SKM-1 treated with dmso at 0.1 percent for 144 hours (cell line): ENCODE data around the gene PLEKHB2.
"Not testable (repeated sequence)": the region's sequence is repeated elsewhere in the genome, so short reads cannot be mapped to it uniquely, and the experiment has no call there.

Experiments used
- DNase-seq: peaks from one replicate; lab custom pipeline; 2025; ENCODE audit not compliant: unreplicated experiment; lab: John Stamatoyannopoulos, UW

Gene PLEKHB2

DNA sequence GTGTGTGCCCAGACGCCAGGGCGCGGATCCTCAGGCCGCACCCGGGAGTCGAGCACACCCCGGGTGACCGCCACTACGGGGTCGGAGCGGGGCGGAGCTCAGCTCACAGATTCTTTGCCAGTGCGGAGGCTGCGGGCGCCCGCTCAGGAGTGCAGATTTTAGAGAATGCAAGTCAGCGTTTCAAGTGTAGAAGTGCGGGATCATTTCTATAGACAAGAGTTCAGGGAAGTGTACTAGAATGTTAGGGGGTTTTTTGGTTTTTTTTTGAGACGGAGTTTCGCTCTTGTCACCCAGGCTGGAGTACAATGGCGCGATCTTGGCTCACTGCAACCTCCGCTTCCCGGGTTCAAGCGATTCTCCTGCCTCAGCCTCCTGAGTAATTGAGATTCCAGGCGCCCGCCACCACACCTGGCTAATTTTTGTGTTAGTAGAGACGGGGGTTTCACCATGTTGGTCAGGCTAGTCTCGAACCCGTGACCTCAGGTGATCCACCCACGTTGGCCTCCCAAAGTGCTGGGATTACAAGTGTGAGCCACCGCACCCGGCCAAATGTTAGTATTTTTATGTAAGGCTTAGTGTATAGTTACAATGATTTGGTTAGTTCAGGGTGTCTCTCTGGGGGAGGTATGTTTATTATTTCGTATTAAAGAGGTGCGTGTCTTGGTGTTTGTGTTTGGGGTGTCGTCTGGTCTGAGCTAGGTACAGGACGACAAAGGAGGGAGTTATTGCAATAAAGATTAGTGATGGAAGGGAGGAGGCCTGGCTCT, 11.3 kb upstream of the PLEKHB2 start:
- peak; percentile 51 for DNase-seq

DNA sequence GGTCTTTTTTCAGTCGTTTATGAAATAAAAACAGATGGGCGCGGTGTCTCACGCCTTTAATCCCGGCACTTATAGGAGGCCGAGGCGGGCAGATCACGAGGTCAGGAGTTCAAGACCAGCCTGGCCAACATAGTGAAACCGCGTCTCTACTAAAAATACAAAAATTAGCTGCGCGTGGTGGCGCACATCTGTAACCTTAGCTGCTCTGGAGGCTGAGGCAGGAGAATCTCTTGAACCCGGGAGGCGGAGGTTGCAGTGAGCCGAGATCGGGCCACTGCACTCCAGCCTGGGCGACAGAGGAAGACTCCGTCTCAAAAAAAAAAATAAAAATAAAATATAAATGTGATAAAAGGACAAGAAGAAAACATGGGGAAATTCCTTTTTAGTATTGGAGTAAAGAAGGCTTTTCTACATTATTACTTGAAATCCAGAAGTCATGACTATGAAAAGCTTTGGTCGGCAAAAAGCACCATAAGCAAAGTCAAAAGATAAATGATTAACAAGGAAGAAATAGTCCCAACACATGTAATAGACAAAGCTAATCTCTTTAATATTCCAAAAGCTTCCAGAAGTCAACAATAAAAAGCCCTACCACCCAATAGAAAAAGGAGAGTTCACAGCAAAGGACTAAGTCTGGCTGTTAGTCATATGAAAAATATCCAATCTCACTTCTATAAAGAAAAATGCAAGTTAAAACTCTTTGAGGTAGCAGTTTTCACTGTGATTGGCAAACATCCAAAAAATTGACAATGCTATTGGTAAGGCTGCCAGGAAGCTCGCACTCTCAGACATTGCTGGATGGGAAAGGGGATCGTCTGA, 10.5 kb upstream of the PLEKHB2 start:
- no peak for DNase-seq

DNA sequence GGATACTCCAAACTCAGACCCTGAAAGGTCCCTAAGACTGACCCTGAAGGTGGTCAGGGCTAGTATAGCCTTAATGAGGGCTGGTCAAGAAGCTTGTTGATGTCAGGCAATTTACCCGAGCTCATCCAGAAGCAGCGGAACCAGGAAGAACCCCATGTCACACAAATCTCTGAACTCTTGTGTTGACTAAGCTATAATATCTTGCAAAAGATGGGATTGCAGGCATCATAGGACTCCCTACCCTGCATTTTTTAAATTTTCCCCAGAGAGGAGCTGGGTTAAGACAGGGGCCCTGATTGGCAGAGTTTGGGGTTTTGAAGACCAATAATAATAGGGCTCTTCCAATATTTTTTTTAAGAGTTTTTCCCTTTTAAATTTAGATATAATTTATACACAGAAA, 2.0 kb upstream of the PLEKHB2 start:
- no peak for DNase-seq

DNA sequence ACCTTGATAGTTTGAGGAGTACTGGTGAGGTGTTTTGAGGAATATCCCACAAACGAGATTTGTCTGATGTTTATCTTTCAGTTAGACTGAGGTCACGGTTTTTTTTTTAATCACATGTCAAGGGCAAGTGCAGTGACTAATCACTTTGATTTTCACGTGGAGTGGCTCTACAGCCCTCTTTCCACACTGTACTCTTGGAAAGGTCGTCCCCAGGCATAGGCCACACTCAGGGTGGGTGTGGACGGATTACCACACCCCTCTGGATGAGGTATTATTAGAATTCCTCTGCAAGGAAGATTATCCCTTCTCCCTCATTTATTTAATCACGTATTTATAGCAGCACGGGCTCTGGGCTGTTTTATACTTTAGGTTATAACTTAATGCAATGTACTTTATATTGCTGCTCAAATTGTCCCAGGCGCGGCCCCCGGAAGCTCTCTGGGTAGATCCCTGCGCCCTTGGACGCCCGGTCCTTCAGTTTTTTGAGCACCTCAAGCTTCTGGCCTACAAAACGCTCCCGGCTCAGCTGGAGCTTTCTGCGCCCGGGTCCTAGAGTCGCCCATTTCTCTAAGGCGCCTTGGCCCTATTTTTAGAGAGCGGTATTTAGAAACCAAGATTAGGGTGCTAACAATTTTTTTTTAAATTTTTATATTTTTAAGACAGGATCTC, 515 bp upstream of the PLEKHB2 start:
- DNase-seq: peak; percentile 86

DNA sequence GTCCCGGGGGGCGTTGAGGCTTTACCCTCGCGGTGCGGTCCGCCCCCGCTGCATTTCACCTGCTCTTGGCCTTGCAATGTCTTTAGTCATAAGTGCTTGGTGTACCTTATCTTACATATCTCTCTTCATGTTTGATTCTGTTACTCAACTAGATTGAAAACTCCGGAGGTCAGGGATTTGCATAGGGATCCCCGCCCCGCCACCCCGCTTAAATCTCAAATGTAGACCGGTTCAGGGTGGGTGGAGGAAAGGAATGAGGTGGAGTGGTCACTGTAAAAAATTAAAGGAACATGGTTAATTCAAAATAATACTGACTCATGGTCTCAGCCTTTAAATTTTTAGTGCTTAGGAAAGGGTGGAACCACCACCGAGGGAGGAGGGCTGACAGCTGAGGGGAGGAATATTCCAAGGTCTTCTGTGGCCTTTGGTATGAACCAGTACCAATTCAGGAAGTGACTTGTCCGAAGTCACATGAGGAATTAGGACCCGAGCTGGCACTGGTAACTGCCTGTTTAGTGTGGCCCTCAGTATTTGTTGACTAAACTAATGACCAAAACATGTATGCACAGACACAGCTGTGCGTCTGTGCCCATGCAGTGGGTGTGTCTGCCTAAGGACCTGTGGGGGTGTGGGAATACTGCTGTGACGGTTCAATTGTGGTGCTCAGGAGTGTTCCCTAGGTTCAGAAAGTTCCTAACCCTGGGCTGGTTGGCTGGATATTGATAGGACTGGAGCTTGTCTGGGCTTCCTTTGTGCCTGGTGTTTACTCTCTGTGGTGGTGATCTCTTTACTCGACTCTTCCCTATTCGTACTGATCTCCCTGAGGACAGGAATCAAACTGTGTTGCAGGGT, 1.0 kb downstream of the PLEKHB2 start:
- DNase-seq: peak; percentile 37

DNA sequence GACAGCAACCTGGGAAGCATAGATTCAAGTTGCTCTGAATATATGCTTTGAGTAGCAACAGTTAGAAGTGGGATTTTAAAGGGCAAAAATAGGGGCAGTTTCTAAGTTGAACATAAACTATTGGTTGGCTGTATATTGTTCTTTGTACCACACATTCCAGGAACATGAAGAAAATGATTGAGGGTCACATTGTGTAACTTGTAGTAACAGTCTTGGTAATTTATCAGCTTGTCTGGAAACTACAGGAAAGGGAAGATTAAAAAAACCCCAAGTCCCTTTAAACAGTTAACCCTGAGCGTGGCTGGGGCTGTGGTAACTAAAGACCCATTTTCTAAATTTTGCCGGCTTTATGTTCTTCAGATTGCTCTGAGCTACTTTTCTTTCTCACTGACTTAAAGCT, 7.4 kb downstream of the PLEKHB2 start:
- DNase-seq: no peak

DNA sequence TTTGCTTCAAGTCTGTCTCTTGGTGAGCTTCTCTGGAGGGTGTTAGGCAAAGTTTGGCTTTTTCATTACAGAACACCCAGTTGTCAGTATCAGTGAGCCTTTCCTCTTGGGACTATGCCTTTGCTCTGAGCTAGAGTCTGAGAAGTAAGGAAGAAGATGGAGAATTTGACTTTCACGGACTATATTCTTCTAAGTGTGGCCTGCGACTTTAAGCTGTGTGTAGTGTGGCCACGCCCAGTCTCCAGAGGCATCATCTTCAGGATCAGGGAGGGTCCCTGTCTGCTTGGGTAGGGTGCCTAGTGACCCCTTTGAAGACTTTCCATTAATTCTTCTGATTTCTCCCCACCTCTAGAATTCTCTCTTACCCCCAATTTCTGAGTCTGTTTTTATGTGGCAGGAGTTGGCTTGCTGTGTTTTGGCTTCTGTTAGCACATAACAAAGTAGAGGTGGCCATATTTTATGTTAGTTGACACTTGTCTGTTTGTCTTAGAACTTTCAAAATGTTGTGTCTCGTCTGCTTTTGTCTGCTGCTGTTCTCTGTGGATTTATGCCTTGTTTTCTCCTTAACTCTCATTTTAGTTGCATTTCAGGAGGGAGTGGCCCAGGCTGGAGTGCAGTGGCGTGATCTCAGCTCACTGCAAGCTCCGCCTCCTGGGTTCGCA, 8.6 kb downstream of the PLEKHB2 start:
- no peak for DNase-seq

DNA sequence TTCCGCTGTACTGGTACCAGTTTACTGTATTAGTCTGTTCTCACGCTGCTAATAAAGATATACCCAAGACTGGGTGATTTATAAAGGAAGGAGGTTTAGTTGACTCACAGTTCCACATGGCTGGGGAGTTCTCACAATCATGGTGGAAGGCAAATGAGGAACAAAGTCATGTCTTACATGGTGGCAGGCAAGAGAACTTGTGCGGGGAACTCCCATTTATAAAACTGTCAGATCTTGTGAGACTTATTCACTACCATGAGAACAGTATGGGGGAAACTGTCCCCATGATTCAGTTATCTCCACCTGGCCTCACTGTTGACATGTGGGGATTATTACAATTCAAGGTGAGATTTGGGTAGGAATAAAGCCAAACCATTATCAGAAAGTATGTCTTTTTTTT, 9.8 kb downstream of the PLEKHB2 start:
- DNase-seq: not testable (repeated sequence)

DNA sequence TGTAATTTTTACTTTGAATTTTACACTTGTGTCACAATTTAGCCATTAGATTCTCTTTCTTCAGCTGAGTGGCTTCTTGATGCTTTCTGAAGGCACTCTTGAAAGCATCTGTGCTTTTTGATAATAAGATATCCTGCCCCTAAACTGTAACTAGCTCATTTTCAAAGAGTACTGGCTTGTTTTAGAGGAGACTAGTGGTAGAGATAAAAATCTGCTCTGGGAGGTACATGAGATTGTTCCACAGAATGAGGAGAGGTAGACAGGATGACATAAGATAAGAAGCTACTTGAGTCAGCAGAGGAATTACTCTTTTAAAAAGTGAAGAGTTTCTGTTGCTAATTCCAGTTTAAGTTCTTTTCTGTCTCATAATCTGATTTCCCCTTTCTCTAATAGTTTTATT, 10.6 kb downstream of the PLEKHB2 start:
- no peak for DNase-seq

DNA sequence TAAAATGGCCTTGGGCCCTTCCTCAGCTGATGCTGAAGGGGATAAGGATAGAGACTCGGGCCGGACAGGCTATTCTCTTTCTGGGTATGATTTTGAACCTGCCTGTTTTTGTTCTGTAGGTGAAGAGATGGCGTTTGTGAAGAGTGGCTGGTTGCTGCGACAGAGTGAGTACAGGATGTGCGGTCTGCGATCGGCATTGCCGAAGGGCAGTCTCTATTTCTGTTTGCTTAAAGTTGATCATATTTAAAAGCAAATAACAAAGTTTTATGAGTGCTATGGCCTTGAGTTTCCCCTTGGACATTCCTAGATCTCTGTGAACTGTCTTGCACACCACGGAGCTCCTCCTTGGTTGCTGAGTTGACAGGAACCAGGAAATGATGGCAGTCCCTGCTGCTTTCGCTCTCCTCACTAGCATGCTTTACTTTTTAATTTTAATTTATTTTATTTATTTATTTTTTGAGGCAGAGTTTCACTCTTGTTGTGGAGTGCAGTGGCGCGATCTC, 15.7 kb downstream of the PLEKHB2 start:
- no peak for DNase-seq

DNA sequence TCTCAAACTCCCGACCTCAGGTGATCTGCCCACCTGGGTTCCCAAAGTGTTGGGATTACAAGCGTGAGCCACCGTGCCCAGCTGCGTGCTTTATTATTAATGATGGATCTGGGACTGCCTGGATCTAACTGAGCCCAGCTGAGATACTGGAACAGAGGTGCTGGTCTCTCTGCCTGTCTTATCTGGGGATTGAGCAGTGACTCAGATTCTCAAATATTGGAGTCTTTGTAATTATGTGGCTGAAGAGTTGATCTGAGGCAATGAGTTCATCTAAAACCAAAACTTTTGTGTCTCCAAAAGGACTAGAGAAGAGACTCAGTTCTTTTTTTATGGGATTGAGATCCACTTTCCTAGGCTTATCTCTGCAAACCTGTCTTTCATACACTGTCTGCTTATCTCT, 16.3 kb downstream of the PLEKHB2 start:
- DNase-seq: no peak

DNA sequence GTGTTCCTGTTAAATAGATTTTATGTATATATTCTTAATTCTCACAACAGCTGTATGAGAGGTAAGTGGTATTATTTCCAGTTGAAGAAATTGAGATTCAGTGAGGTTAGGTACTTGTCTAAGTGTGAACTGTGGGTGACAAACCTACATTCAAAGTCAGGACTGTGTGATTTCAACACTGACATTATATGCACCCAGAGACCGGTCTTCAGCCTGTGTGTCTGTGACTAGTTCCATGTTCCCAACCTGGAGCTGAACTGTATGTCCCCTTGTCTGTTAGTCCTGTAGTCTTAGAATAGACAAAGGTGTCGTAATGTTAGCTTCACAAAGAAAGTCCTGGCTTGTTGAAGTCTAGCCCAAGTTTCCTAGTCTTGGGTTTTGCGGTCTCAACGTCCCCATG, 17.4 kb downstream of the PLEKHB2 start:
- DNase-seq: no peak

DNA sequence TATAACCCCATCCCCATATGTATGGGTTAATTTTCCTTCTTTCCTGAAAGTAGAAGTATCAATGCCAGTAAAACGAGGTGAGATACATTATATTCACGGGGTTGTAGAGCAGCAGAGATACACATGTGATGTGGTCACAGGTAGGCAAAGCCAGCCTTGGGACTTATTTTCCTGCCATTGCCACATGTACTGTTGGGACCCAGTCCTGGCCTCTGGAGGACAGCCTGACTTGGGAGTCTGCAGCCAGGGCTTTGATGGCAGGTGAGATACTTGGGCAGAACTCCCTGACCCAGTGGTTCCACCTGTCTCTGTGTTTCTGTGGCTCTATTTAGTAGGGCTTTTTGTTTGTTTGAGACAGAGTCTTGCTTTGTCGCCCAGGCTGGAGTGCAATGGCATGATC, 18.1 kb downstream of the PLEKHB2 start:
- no peak for DNase-seq

DNA sequence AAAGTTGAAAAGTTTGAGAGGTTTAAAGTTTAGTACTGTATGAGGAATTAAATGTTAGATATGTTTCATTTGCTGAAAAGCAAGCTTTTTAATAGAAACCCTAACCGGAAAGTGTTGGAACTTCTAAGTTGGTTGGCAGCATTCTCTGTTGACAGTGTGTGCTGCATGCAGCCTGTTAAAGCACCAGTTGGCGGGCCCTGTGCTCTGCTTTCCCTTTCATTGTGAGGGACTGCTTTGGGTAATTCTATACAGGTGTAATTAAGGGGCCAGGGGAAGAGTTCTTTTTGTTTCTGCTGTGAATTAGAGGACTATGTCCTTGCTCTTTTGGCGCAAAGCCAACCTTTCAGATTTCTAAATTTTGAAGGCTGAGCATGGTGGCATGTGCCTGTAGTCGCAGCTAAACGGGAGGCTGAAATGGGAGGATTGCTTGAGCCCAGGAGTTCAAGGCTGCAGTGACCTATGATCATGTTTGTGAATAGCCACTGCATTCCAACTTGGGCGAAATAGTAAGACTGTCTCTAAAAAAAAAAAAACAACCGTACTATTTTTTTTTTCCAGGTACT, 20.1 kb downstream of the PLEKHB2 start:
- no peak for DNase-seq

DNA sequence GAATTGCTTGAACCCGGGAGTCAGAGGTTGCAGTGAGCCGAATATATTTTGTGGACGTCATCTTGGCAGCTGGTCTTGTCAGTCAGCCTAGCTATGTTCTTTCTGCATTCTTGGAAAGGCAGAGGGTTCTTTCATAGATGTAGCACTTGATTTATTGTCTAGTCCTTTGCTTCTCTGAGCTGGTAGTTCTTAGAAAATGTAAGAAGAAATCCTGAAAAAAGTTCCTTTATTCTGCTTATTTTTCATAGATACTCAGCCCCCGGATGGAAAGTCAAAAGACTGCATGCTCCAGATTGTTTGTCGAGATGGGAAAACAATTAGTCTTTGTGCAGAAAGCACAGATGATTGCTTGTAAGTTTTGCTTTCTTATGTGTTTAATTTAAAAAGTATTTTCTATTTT, 21.3 kb downstream of the PLEKHB2 start:
- no peak for DNase-seq

DNA sequence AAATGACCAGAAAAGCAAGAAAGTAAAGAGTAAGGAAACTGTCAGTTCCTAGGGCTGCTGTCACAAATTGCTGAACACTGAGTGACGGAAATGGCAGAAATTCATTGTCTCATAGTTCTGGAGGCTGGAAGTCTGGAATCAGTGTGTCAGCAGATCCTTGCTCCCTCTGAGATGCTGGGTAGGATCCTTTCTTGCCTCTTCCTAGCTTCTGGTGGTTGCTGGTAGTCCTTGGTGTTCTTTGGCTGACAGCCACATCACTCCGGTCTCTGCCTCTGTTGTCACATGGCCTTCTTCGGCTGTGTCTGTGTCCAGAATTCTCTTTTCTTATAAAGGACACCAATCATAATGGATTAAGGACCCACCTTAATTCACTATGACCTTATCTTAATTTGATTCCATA, 21.9 kb downstream of the PLEKHB2 start:
- DNase-seq: no peak

DNA sequence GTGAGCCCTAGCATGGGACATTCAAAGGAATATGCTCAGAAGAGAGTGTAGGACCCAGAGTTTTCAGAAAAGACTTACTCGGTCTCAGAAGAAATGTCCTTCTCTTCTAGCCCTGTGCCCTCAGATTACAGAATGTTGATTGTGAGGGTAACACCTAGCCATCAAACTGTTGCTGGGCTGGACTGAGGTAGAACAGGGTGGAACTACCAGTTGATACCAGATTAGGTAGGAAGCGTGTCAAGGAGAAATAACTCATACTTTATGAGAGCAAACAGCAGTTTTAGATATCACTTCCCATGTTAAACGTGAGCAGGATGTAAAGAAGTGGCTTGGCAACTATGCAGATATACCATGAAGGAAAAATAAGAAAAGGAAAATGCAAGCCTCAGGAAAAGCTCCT, 22.8 kb downstream of the PLEKHB2 start:
- DNase-seq: no peak

DNA sequence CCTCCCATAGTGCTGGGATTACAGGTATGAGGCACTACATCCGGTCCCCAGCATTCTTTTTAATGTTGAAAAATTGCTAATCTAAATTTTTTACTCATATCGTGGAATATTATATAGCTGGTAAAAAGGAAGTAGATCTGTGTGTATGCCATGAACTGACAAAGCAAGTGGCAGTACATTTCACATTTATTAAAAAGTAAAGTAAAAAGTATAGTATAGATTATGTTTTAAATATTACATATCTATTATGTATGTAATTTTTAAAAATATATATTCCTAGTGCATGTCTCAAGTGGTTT, 25.1 kb downstream of the PLEKHB2 start:
- no peak for DNase-seq

DNA sequence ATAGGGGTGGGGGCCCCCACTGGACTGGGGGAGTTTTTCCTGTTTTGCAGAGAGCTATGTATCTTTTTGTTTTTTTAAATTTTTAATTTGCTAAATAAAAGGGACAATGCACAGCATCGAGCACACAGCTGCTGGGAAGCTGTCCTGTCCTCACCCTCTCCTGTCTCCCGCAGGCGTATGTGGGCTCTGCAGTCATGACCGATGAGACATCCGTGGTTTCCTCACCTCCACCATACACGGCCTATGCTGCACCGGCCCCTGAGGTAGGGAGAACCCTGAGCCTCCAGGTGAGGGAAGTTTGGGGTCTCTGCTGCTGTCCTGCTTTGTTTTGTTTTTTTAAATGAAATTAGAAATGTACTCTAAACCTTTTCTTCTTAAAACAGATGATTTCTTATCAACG, 27.6 kb downstream of the PLEKHB2 start:
- no peak for DNase-seq

DNA sequence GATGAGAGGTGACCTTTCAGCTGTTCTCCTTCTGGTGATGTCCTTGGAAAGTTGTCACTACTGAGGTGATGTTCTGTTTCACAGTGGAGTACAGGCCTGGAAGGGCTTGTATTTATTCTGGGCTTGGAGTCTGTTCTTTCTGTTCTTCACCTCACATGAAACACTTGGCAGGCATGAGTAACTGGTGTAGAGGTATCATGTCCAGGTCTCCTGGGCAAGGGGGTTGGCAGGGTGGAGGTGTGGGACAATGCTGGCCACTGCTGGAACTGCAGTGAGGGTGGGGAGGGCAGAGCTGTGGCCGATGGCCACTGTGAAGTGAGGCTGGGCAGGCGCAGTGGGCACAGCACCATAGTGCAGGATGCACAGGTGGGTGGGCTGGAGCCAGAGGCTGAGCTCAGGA, 35.4 kb downstream of the PLEKHB2 start:
- no peak for DNase-seq
